ENCODE measurements around the gene SLC27A3.
"Not testable (repeated sequence)": the region's sequence is repeated elsewhere in the genome, so short reads cannot be mapped to it uniquely, and the experiment has no call there.

SLC27A3 gene

DNA sequence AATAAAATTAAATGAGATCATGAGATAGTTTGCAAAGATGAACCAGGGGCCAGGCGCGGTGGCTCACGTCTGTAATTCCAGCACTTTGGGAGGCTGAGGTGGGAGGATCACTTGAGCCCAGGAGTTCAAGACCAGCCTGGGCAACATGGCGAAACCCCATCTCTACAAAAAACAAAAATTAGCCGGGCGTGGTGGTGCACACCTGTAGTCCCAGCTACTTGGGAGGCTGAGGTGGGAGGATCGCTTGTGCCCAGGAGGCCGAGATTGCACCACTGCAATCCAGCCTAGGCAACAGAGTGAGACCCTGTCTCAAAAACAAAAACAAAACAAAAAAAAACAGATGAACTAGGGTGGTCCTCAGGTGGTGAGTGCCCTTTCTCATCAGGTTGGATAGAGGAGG, 7.4 kb downstream of the SLC27A3 start:
- not testable (repeated sequence) for DNase-seq

DNA sequence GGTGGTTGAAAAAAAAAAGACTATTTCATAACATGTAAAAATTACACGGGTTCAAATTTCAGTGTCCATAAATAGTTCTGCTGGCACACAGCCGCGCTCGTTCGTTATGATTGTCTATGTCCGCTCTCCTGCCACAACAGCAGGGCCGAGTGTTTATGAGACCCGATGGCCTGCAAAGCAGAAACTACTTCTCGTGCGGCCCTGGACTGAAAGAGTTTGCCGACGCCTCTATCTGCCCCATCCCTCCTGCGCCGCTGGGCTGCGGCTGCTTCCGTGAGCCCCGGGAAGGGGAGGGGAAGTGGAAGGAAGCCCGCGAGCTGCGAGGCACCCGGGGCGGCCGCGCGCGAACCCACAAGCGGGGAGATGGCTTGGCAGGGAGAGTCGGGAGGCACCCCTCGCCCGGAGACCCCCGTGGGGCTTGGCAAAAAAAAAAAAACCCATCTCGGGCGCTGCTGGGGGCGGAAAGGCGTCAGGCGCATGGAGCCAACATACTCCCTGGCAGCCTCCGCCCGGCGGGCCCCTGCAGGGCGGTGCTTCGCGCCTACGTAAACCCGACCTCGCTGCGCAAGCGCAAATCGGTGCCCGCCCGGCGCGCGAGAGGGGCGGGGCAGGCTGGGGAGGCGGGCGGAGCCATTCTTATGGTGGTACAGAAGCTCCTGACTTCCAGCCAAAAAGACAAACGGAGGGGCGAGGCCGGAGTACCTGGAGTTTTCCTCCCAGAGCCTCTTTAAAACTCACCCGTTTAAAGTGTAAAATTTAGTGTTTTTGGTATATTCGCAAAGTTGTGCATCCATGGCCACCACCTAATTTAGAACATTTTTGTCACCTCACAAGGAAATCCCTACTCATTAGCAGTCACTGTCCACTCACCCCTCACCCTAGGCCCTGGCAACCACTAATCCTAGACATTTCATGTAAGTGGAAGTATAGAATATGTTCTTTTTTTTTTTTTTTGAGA, 8.3 kb downstream of the SLC27A3 start:
- DNase-seq, result peak; percentile 91

DNA sequence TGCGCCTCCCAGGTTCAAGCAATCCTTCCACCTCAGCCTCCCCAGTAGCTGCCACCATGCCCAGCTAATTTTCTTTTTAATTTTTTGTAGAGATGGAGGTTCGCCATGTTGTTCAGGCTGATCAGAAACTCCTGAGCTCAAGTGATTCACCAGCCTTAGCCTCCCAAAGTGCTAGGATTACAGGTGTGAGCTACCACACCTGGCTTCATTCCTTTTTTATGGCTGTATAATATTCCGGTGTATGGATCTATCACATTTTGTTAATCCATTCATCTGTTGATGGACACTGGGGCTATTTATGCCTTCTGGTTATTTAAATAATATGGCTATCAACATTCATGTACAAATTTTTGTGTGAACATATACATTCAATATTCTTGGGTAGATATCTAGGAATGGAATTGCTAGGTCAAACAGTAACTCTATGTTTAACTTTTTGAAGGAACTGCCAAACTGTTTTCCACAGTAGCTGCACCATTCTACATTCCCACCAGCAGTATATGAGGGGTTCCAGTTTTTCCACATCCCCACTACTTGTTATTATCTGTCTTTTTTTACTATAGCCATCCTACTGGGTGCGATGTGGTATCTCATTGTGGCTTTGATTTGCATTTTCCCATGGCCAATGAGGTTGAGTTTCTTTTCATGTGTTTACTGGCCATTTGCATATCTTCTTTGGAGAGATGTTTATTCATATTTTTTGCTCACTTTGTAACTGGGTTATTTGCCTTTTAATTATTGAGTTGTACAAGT, 11.0 kb downstream of the SLC27A3 start:
- no peak for DNase-seq

DNA sequence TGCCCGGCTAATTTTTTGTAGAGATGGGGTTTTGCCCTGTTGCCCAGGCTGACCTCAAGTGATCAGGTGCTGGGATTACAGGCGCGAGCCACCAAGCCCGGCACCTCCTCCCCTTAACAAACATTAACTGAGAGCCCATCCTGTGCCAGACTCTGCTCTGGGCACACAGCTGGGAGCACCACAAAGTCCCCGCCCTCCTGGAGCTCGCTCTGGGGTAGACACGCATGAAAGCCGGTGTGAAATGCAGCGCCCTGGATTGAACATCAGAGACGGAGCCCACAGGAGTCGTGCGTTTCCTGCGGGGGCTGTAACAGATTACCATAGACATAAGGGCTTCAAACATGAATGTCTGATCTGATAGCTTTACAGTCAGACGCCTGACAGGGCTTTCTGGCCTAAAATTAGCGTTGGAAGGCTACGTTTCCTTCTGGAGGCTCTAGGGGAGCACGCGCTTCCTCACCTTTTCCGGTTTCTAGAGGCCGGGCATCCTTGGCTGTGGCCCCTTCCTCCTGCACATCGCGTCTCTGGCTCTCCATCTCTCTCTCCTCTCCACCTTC, 14.3 kb downstream of the SLC27A3 start:
- DNase-seq, result no peak

DNA sequence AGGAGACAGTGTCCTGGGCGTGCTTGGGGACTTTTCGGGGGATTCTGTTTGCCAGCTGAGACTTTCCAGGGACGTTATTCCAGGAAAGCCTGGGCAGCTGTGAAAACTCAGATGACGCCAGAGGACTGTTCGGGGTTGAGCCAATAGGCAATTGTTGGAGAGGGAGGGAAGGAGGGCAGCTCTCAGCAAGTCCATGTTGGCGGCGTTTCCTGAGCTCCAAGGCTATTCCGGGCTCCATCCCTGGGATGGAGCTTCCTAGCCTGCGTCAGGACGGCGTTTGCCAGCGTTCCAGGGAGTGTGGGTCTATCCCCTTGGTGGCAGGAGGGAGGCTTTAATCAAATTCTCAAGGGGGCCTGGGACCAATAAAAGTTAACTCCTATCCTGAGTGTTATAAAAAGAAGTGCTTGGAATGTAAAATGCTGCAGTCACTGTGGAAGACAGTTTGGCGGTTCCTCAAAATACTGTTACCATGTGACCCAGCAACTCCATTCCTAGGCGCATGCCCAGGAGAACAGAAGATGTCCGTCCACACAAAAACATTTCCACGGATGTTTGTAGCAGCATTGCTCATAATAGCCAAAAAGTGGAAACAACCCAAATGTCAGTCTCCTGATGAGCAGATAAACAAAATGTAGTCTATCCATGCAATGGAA, 15.2 kb downstream of the SLC27A3 start:
- no peak for DNase-seq

DNA sequence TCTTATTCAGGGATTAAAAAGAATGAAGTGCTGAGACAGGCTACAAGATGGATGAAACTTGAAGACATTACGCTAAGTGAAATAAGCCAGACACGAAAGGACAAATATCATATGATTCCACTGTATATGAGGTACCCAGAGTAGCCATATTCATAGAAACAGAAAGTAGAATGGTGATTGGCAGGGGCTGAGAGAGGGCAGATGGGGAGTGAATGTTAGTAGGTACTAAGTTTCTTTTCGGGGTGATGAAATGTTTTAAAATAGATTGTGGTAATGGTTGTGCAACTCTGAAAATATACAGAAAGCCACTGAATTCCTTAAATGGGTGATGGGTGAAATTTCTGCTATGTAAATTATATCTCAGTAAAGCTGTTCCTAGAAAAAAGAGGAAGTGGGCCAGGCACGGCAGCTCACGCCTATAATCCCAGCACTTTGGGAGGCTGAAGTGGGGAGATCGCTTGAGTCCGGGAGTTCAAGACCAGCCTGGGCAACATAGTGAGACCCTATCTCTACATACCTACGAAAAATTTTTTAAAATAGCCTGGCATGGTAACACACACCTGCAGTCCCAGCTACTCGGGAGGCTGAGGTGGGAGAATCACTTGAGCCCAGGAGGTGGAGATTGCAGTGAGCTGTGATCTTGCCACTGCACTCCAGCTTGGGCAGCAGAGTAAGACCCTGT, 15.9 kb downstream of the SLC27A3 start:
- no peak for DNase-seq

DNA sequence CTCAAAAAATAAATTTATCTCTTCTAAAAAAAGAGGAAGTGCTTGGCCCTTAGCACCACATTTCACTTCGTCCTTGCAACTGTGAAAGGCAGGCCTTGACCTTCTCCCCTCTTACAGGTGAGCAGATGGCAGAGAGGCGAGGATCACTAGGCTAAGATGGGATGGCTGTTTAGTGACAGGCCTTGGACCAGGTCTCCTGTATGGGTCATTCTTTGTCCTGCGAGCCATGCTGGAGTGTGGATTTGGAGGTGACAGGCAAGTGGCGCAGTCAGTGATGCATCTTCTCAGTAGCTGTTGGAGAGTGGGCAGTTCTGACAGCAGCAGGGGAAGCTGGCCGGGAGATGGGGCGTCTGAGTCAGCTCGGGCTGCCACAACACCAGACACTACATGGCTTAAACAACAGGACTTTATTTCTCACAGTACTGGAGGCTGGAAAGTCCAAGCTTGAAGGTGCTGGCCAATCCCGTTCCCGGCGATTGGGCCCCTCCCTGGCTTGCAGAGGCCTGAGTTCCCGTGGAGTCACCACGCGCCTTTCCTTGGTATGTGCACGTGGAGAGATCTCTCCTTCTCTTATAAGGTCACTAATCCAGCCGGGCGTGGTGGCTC, 16.5 kb downstream of the SLC27A3 start:
- DNase-seq, result no peak

DNA sequence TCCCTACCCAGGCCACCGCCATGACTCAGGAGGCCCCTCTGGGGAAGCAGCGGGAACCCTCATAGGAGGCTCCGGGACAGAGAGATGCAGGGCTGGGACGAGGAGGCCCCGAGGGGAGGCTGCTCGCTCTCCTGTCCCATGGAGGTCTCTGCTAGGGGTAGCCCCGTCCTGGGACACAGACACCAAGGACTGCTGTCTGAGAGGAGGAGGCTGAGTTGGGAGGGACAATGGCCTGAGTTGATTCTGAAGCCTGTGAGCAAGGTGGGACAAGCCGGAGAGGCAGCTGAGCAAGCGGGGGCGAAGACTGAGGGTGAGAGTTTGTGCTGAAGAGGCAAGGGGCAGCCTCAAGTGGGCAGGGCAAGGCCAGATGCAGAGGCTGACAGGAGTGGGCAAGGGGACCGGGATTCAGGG, 17.4 kb downstream of the SLC27A3 start:
- DNase-seq, result no peak

DNA sequence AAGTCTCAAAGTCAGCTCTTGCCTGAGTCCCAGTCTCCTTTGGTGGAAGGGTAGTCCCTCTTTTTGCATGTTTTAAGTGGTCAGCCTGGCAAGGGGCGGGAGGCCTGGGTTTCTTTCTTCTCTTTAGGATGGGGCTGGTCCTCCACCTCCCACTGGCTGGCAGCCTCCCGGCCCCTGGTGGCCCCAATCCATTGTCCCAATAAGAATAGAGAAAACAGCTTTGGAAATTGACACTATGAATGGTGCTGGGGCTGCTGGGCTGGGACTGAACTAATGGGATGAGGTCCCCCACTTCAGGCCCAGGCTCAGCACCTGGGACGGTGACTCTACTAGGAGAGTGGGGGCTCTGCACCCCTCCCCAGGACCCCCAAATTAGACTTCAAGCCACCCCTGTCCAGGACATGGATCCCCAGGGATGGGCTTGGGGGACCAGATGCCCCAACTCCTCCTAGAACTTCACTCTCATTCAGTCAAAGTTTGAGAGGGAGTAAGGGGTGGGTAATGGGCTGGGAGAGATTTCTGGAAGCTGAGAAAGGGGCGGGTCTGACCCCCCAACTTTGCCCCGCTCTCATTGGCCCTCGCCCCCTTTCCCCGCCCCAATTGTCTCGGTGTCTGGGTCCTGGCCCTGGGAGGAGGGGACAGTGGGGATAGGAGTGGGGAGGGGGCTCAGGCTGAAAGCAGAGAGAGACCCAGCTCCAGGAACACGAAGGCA, 18.2 kb downstream of the SLC27A3 start:
- DNase-seq, result no peak

DNA sequence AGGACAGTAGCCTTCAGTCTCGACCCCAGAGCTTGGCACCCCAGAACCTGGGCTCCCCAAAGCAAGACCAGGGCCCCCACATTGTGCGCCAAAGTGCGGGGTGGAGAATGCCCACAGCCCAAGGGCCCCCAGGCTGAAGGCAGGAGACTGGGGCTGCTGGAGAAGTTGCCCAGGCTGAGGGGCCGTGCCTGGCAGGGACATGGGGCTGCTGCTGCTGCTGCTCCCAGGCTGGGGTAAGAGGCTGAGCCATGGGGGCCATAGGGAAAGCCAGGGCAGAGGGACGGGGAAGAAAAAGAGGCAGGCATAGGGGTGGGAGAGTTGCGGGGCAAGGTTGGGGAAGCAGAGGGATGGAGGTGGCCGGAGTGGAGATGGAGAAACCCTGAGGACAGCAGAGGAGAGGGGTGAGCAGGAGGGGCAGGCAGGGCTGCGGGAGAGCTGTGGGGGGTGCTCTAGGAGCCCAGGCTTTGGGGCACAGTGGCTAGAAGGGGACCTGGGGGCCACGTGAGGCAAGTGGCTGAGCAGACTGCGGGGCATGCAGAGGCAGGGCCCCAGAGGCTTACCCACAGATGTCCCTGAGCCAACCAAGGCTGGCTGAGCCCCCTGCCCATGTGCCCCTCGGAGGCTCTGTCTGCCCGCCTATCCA, 18.9 kb downstream of the SLC27A3 start:
- DNase-seq, result no peak

DNA sequence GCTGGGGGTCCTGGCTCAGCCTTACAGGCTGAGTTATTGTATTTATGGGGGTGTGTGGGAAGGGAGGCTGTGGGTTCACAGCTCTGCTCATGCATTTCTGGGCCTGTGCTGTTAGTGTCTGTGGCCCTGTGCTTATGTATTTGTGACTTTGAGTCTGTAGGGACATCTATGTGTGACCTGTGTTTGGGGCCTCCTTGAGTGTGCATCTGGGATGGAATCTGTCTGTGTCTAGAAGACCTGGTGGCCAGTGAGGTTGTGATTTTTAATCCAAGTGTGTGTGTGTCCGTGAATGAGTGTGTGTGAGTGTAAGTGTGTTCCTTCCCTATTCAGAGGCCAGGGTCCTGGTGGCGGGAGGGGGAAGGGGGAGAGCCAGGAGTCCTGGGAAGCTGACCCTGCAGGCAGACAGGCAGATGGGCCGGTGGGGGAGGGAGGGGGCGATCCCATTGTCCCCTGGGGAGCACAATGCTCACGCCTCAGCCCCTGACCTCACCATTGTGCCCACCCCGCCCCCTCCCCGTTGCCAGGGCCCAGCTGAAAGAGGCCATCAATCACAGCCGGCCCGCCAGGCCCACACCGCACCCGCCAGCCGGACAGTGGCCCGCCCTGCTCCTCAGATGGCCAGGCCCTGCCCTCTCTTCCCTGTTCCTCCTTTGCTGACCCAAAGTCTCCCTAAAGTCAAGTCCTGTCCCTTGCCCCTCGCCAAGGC, 19.6 kb downstream of the SLC27A3 start:
- no peak for DNase-seq

DNA sequence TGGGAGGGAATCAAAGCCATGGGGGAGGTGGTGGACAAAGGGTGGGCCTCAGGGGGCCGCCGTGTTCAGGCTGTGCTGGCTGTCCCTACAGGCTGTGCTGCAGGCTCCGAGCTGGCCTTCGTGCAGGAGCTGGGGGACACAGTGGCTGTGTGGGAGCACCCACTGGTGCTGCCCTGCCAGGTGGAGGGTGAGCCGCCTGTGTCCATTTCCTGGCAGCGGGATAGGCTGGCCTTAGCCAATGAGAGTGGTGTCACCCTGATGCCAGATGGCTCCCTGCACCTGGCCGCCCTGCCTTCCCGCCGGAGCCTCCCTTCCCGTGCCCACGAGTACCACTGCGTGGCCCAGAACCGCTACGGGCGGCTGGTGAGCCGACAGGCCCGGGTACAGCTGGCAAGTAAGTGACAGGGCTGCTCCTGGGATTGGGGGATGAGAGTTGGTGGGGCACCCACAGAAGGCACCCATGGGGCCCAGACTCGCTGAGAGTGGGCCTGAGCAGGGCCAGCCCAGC, 20.2 kb downstream of the SLC27A3 start:
- no peak for DNase-seq

DNA sequence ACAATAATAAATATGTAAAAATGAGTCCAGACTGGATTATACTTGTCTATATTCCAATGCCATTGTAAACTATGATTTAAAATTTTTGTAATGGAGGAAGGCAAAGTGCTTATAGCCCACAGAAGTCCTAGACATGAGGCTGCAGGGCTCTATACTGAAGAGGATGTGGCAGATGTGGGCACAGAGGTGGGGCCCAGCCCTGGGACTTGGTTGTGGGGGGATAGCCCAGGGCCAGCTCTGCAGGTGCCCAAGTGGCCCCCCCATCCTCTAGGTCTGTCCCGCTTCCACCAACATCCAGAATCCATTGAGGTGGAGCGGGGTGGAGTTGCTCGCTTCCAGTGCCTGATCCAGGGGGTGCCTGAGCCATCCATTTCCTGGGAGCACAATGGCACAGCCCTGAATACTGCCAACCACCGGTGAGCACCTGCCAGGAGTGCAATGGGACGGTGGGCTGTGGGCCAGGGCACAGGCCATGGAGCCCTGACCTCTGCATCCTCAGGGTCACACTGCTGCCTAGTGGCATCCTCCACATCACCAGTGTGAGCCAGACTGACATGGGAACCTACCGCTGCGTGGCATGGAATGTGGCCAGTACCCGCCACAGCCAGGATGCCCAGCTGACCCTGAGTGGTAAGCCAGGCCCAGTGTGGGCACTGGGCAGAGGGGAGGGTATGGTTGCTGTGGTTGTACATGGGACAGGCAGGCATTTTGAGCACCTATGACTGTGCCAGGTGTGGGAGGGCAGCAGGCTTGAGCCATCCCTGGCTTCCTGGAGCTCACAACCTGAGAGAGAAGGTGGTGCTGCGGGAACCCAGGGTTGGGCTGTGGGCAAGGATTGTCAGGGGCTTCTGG, 21.0 kb downstream of the SLC27A3 start:
- DNase-seq, result no peak

DNA sequence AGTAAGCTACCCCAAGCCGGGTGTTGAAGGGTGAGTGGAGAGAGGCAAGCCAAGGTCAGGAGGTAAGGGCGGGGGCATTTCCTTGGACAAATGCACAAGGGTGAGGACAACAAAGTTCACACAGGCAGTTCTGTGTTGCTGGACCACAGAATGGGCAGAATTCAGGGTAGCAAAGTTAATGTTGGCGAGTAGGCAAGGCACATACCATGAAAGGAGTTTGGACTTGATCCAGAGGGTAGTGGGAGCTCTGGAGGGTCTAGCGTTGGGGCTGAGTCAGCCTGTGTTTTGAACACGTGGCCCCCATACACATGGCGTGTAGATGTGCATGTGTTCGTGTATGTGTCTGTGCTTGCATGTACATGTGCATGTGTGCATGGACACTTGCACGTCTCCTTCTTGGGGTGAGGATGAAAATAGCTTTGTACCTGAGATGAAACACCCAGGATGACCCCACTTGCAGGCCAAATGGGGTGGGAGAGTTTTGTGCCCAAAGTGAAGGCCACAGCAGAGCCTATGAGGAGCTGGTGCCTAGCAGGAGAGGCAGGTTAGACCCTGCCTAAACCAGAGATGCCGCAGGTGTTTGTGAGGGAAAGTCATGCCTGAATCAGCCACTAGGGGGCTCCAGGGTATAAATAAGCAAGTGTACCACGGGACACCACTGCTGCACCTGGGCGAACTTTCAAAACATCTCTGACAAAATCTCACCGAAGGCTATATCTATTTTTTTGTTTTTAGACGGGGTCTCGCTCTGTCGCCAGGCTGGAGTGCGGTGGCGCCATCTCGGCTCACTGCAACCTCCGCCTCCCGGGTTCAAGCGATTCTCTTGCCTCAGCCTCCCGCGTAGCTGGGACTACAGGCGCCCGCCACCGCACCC, 21.8 kb downstream of the SLC27A3 start:
- peak; percentile 33 for DNase-seq

DNA sequence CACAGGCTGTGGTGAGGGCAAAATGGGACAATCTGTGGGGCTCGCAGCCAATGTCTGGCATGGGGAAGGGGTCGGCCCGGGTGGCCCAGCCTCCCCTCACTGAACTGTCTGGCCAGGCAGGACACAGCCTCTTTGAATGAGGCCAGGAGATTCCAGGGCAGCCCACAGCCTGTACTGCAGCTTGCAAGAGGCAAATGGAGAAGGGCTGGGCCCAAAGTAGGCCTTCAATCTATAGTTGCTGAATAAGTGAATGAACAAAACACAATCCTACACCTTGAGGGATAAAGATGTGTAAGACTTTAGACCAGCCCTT, 23.2 kb downstream of the SLC27A3 start:
- no peak for DNase-seq

DNA sequence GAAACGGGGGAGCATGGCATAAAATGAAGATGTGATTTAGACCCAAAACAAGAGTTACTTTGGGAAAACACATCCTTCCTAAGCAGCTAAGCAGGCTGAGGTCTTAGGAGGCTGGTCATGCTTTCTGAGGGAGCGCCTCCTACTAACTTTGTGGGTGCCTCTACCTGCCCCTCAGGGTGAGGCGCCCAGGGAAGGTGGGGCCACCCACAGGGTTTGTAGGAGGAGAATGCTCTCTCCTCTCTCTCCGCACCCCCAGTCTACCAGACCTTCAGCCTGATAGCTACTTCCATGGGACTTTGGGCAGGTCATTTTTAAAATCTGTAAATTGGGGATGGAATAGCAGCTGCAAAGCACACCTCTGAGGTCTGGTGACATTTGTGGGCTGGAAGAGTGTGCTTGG, 23.8 kb downstream of the SLC27A3 start:
- no peak for DNase-seq

DNA sequence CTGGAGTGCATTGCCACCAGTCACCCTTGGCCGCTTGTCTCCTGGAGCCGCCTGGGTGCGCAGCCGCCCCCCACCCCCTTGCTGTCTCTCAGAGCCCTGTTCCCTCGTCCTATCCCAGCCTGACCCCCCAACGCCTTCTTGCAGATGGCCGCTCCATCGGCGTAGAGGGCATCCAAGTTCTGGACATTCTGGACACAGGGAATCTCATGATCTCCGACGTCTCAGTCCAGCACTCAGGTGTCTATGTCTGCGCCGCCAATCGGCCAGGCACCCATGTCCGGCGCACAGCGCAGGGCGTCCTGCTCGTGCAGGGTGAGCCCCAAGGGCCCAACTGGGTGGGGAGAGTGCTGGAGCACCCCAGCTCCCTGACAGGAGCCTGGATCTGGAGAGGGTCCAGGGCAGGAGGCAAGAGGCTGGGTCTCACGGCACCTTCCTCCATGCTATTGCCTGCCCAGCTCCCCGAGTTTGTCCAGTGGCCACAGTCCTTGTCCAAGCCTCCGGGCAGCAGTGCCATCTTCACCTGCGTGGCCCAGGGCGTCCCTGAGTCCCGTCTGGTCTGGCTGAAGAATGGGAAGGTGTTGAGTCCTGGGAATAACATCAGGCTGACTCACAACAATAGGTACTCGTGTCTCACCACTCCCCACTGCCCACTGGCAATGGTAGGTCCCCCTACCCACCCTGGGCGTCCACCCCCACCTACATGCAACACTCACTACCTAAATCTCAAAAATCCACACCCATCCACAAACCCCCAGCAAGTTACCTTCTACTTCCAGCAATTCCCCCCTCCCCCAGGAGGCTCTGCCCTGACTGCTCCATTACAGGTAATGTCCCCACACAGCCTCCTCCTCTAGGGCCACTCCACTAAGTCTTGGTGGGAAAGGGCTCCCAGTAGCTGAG, 24.6 kb downstream of the SLC27A3 start:
- no peak for DNase-seq

Data from NCI-H446 treated with DMSO at 0.1 percent for 48 hours (cell line).